ENCODE results near the gene NSMF. TPM values are rescaled to one million over a fixed set of nuclear protein-coding genes. Genes with fewer than 3 reads are reported as not detected.

NSMF gene
- total and polyA plus RNA-seq, 10 of the 15 experiments (the other 5 are each of a cell fraction or from before 2014, with no cell fraction given): 0.13 to 44.3 (median 13.4) TPM

DNA sequence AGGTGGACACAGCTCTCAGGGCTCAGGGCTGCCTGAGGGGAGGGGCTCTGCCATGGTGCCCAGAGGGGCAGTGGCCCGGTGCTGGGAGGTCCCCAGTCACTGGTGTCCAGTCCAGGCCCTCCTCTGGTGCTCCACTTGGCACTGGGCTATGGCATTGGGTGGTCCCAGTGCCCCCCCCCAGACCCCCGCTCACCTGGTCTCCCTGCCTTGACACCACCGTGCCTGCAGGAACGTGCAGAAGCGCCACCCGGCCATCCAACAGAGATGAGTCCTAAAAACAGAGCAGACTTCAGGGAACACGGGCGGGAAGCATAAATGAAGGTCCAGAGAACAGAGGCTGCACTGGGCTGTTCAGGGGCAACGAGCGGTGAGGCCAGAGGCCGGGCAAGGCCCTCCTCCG, 42.3 kb upstream of the NSMF start:
- Histone ChIP-seq H3K79me2 (ENCODE audit: control insufficient read depth, insufficient read depth, low read length) (no peaks in the 10 kb centered on the region), H3K9me3 (replicated peaks; ENCODE audit: control insufficient read depth, insufficient read depth, low read length) (no peaks in the 10 kb centered on the region; the same call in 2 of the 3 replicates), H3K36me3 (ENCODE audit: control insufficient read depth in 2 of 2, insufficient read depth in 2 of 2, low read length in 1 of 2) (no peaks in the 10 kb centered on the region), H3K27me3 (replicated peaks in 1 of 2; ENCODE audit: control insufficient read depth in 2 of 2, insufficient read depth in 2 of 2, low read length in 1 of 2) (no peaks in the 10 kb centered on the region), H4K20me1 (ENCODE audit: control insufficient read depth, insufficient read depth) (no peaks in the 10 kb centered on the region), H3K4me2 (ENCODE audit: control insufficient read depth, insufficient read depth) (no peak overlapping the region), H3K4me1 (ENCODE audit: control insufficient read depth, insufficient read depth, low read length) (no peaks in the 10 kb centered on the region), H3K4me3 (no peak overlapping the region), H3K27ac (ENCODE audit: control insufficient read depth, insufficient read depth) (no peak overlapping the region), H2AFZ (ENCODE audit: control insufficient read depth, low read depth, low read length) (no peak overlapping the region), H3K9ac (ENCODE audit: control insufficient read depth, insufficient read depth, low read length) (no peak overlapping the region)
- SMC1A ChIA-PET (ENCODE audit: uncharacterized antibody, unreplicated experiment): no interaction called here
- RAD21 ChIA-PET (ENCODE audit: unreplicated experiment): no interaction called here
- intact Hi-C loops (cut with micrococcal nuclease; ENCODE audit: unreplicated experiment): no loop called here
- in situ Hi-C loops (cut with MboI): no loop called here
- 38% methylated on average over 12 of the region's 12 CpGs for WGBS (ENCODE audit: insufficient coverage, insufficient replicate concordance, low lambda C conversion rate, missing lambda C conversion rate)
- no peak for TF ChIP-seq NR2C2 (IDR thresholded peaks at IDR 0.05; ENCODE audit: borderline replicate concordance, control insufficient read depth, insufficient read length, low read depth)
- TF ChIP-seq, protein P1, sequence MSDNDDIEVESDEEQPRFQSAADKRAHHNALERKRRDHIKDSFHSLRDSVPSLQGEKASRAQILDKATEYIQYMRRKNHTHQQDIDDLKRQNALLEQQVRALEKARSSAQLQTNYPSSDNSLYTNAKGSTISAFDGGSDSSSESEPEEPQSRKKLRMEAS (IDR thresholded peaks at IDR 0.05; ENCODE audit: low read depth, low read length): no peak
- TF ChIP-seq MLLT1 (IDR thresholded peaks at IDR 0.05): no peak
- TF ChIP-seq MTA2 (IDR thresholded peaks at IDR 0.05; ENCODE audit: low read depth): no peak
- no peak for TF ChIP-seq IRF4 (IDR thresholded peaks at IDR 0.05; ENCODE audit: low read depth, low read length)
- no peak for TF ChIP-seq ESRRA (IDR thresholded peaks at IDR 0.05; ENCODE audit: low read length)
- TF ChIP-seq SMAD1 (IDR thresholded peaks at IDR 0.05; ENCODE audit: low read depth, partially characterized antibody): no peak
- TF ChIP-seq SP1 (IDR thresholded peaks at IDR 0.05; ENCODE audit: low read depth, low read length): no peak
- no peak for TF ChIP-seq TARDBP (IDR thresholded peaks at IDR 0.05; ENCODE audit: borderline replicate concordance)
- TF ChIP-seq SREBF2 (IDR thresholded peaks at IDR 0.05; ENCODE audit: low read length): no peak
- TF ChIP-seq FOXM1 (IDR thresholded peaks at IDR 0.05; ENCODE audit: low read depth, low read length): no peak
- TF ChIP-seq ATF2 (IDR thresholded peaks at IDR 0.05; ENCODE audit: low read length): no peak
- TF ChIP-seq, protein P2, sequence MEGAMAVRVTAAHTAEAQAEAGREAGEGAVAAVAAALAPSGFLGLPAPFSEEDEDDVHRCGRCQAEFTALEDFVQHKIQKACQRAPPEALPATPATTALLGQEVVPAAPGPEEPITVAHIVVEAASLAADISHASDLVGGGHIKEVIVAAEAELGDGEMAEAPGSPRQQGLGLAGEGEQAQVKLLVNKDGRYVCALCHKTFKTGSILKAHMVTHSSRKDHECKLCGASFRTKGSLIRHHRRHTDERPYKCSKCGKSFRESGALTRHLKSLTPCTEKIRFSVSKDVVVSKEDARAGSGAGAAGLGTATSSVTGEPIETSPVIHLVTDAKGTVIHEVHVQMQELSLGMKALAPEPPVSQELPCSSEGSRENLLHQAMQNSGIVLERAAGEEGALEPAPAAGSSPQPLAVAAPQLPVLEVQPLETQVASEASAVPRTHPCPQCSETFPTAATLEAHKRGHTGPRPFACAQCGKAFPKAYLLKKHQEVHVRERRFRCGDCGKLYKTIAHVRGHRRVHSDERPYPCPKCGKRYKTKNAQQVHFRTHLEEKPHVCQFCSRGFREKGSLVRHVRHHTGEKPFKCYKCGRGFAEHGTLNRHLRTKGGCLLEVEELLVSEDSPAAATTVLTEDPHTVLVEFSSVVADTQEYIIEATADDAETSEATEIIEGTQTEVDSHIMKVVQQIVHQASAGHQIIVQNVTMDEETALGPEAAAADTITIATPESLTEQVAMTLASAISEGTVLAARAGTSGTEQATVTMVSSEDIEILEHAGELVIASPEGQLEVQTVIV (IDR thresholded peaks at IDR 0.05; ENCODE audit: borderline replicate concordance, partially characterized antibody): no peak
- TF ChIP-seq SMAD5 (IDR thresholded peaks at IDR 0.05; ENCODE audit: low read depth): no peak
- POLR2A ChIA-PET: no interaction called here
- FAIRE-seq (no peak), DNase-seq (ENCODE audit: low read depth, low spot score) (no peak), ATAC-seq (no peak)
- no TSS peak for BruUV-seq (replicated peaks)
- CTCF ChIA-PET: no interaction called here
